GM12878 (cell line): Measurements from ENCODE around the gene ENGASE. TPM values are rescaled to one million over a fixed set of nuclear protein-coding genes. Genes with fewer than 3 reads are reported as not detected.

ENCODE experiments used
- ATAC-seq: fragments of 200-7000 bp; cut with Tn5 transposase; 3 replicates; pipeline ENCODE4 v1.9.1; 2020; ENCODE audit warnings: mild to moderate bottlenecking, moderate library complexity
- BruUV-seq: library from RNA; stranded (reverse); fragments of 400-500 nt; replicated peaks from 2 replicates; lab custom pipeline; 2021; lab: Mats Ljungman, UMichigan
- CTCF ChIA-PET: fragments of 300-600 bp; sonication (Branson Sonifier 250); formaldehyde crosslinking; extraction: SDS; loops from one replicate; lab custom pipeline; 2021; ENCODE audit warnings: inconsistent platforms; lab: Yijun Ruan, JAX
- POLR2A ChIA-PET: fragments of 350-600 bp; formaldehyde crosslinking; extraction: SDS; loops from one replicate; lab custom pipeline; 2021; ENCODE audit warnings: inconsistent platforms; lab: Charles Lee
- RAD21 ChIA-PET: fragments of 300-600 bp; sonication (Branson Sonifier 250); formaldehyde crosslinking; loops from one replicate; lab custom pipeline; 2023; ENCODE audit warnings: antibody characterized with exemption; ENCODE audit not compliant: unreplicated experiment; lab: Charles Lee
- SMC1A ChIA-PET: fragments of 300-600 bp; sonication (Branson Sonifier 250); formaldehyde crosslinking; loops from one replicate; lab custom pipeline; 2023; ENCODE audit not compliant: unreplicated experiment, uncharacterized antibody; lab: Charles Lee
- DNase-seq: peaks from one replicate; pipeline ENCODE4 v3.0.0-alpha.2; 2011; ENCODE audit warnings: low read depth, low spot score
- FAIRE-seq: peaks from 3 replicates; lab custom pipeline; 2011; peaks lifted over from hg19 to GRCh38; lab: Jason Lieb, UNC
- H2AFZ ChIP-seq: 2 replicates; pipeline ENCODE4 v1.6.0; 2011; ENCODE audit warnings: low read depth, low read length, control low read depth; ENCODE audit not compliant: control insufficient read depth
- H3K27ac ChIP-seq: 2 replicates; pipeline ENCODE4 v1.5.1; 2011; ENCODE audit warnings: control low read depth; ENCODE audit not compliant: control insufficient read depth, insufficient read depth
- H3K27me3 ChIP-seq, 2 experiments: replicated peaks in 1 of 2; 2 replicates each; pipeline versions ENCODE4 v1.6.0 to v1.6.1; 2011; ENCODE audit warnings: low read length in 1 of 2; ENCODE audit not compliant: control insufficient read depth in 2 of 2, insufficient read depth in 2 of 2
- H3K36me3 ChIP-seq, 2 experiments: 2 replicates each; pipeline ENCODE4 v1.5.1; 2011; ENCODE audit warnings: low read length in 1 of 2; ENCODE audit not compliant: control insufficient read depth in 2 of 2, insufficient read depth in 2 of 2
- H3K4me1 ChIP-seq: 2 replicates; pipeline ENCODE4 v1.6.1; 2011; ENCODE audit warnings: mild to moderate bottlenecking, low read length, moderate library complexity, mixed read lengths; ENCODE audit not compliant: control insufficient read depth, insufficient read depth
- H3K4me2 ChIP-seq: 2 replicates; pipeline ENCODE4 v1.6.0; 2011; ENCODE audit warnings: control low read depth; ENCODE audit not compliant: control insufficient read depth, insufficient read depth
- H3K4me3 ChIP-seq: fragments of 200-600 bp; sonication (generic); 2 replicates; pipeline ENCODE4 v1.5.1; 2016
- H3K79me2 ChIP-seq: 2 replicates; pipeline ENCODE4 v1.6.0; 2011; ENCODE audit warnings: low read length; ENCODE audit not compliant: control insufficient read depth, insufficient read depth
- H3K9ac ChIP-seq: 2 replicates; pipeline ENCODE4 v1.8.0; 2011; ENCODE audit warnings: low read length, control low read depth, mixed read lengths; ENCODE audit not compliant: control insufficient read depth, insufficient read depth
- H3K9me3 ChIP-seq: replicated peaks from 3 replicates; pipeline ENCODE4 v1.5.1; 2011; ENCODE audit warnings: mild to moderate bottlenecking, low read length; ENCODE audit not compliant: control insufficient read depth, insufficient read depth
- H4K20me1 ChIP-seq: 2 replicates; pipeline ENCODE4 v1.6.0; 2011; ENCODE audit not compliant: control insufficient read depth, insufficient read depth
- EED ChIP-seq: sonication (generic); IDR thresholded peaks from 2 replicates; pipeline ENCODE4 v1.6.1; 2016; ENCODE audit warnings: antibody characterized with exemption, low read depth
- GABPA ChIP-seq: IDR thresholded peaks from 2 replicates; pipeline ENCODE4 v1.6.1; 2014; ENCODE audit warnings: antibody characterized with exemption, low read depth, mild to moderate bottlenecking, inconsistent platforms
- HDGF ChIP-seq: fragments of 450-650 bp; IDR thresholded peaks from 2 replicates; pipeline ENCODE4 v1.6.1; 2016; ENCODE audit warnings: antibody characterized with exemption
- IRF3 ChIP-seq: fragments of 450-650 bp; IDR thresholded peaks from 2 replicates; pipeline ENCODE4 v1.6.1; 2014; ENCODE audit warnings: mild to moderate bottlenecking
- IRF5 ChIP-seq: fragments of 450-650 bp; IDR thresholded peaks from 2 replicates; pipeline ENCODE4 v1.6.1; 2017; ENCODE audit warnings: borderline replicate concordance
- NFYA ChIP-seq: IDR thresholded peaks from 2 replicates; pipeline ENCODE4 v1.6.1; 2011; ENCODE audit warnings: low read depth, mild to moderate bottlenecking, low read length, improper control_type of control experiment, borderline replicate concordance
- NRF1 ChIP-seq: conservative IDR thresholded peaks from 2 replicates; pipeline ENCODE4 v1.6.1; 2011; ENCODE audit warnings: mild to moderate bottlenecking, low read depth, low read length, improper control_type of control experiment
- PAX5 ChIP-seq: IDR thresholded peaks from 2 replicates; pipeline ENCODE4 v1.6.1; 2011; ENCODE audit warnings: low read depth, low read length, borderline replicate concordance
- RCOR1 ChIP-seq: conservative IDR thresholded peaks from 2 replicates; pipeline ENCODE4 v1.6.1; 2012; ENCODE audit warnings: low read depth, low read length, improper control_type of control experiment
- RELA ChIP-seq: fragments of 450-650 bp; IDR thresholded peaks from 2 replicates; pipeline ENCODE4 v1.8.0; 2014; ENCODE audit warnings: borderline replicate concordance; ENCODE audit not compliant: partially characterized antibody
- SIX5 ChIP-seq: IDR thresholded peaks from 2 replicates; pipeline ENCODE4 v1.6.1; 2011; ENCODE audit warnings: mild to moderate bottlenecking, low read depth, low read length, moderate library complexity; ENCODE audit not compliant: severe bottlenecking
- SMARCA5 ChIP-seq: fragments of 450-650 bp; IDR thresholded peaks from 2 replicates; pipeline ENCODE4 v1.6.1; 2017; ENCODE audit warnings: mild to moderate bottlenecking
- SREBF1 ChIP-seq: IDR thresholded peaks from 2 replicates; pipeline ENCODE4 v1.6.1; 2012; ENCODE audit warnings: mild to moderate bottlenecking, low read length
- ZNF217 ChIP-seq: fragments of 450-650 bp; IDR thresholded peaks from 2 replicates; pipeline ENCODE4 v1.6.1; 2017; ENCODE audit warnings: antibody characterized with exemption, mild to moderate bottlenecking
- WGBS: methylation state at CpG from one replicate; pipeline ENCODE4 v1.1.6; 2016; ENCODE audit warnings: low lambda C conversion rate; ENCODE audit not compliant: insufficient replicate concordance, insufficient coverage; ENCODE audit errors: missing lambda C conversion rate; 5-methylcytosine and 5-hydroxymethylcytosine counted together
- in situ Hi-C: fragments of 300-500 bp; cut with MboI; formaldehyde crosslinking; loops from 9 replicates; pipeline ENCODE4 v1.14.3; 2018; ENCODE audit warnings: mixed read lengths
- intact Hi-C: fragments of 100-400 bp; cut with micrococcal nuclease; formaldehyde crosslinking; loops from one replicate; pipeline ENCODE4 v1.14.2; 2022; ENCODE audit not compliant: unreplicated experiment
- polyA plus RNA-seq, 11 experiments: library from polyadenylated mRNA; depleted of rRNA in 4 of 11; unstranded in 6 of 11; stranded (reverse) in 5 of 11; fragments of >200 nt; fragmentation: Nextera tagmentation in 4 of 11; fragmentation: Illumina TruSeq in 1 of 11; extraction: Ambion mirVana in 4 of 11; extraction: Trizol in 1 of 11; gene quantifications; 1 replicate in 1 of 11; 2 replicates in 10 of 11; pipeline versions ENCODE4 v1.2.1 to v1.2.3, GENCODE V29; 2011 to 2016; ENCODE audit warnings: inconsistent platforms in 2 of 11, missing spikeins in 2 of 11, low read depth in 1 of 11
- total RNA-seq, 4 experiments: library from RNA; depleted of rRNA in 3 of 4; stranded (reverse); fragments of >200 nt in 3 of 4; fragmentation: Illumina TruSeq in 1 of 4; extraction: Trizol in 1 of 4; gene quantifications; 2 replicates each; pipeline versions ENCODE4 v1.2.1 to v1.2.3, GENCODE V29; 2013 to 2021
- TF ChIP-seq, protein P1 (sequence below): fragments of 450-650 bp; IDR thresholded peaks from 2 replicates; pipeline ENCODE4 v1.6.1; 2016; ENCODE audit warnings: mild to moderate bottlenecking

ENGASE gene
- total and polyA plus RNA-seq, 10 of the 15 experiments (the other 5 are each of a cell fraction or from before 2014, with no cell fraction given): 0.18 to 28.9 (median 10.5) TPM

- Histone ChIP-seq H3K4me2 (no peak overlapping the region), H4K20me1 (no peaks in the 10 kb centered on the region), H3K4me1 (peaks cover 10% of the 10 kb centered on the region), H3K27me3 (no peaks in the 10 kb centered on the region; a peak in 1 of 4 replicates), H3K9ac (no peak overlapping the region), H3K36me3 (no peaks in the 10 kb centered on the region), H3K4me3 (no peak overlapping the region), H2AFZ (no peak overlapping the region), H3K27ac (no peak overlapping the region), H3K79me2 (no peaks in the 10 kb centered on the region), H3K9me3 (no peaks in the 10 kb centered on the region)
- ATAC-seq: no peak
- POLR2A ChIA-PET: no interaction called here
- FAIRE-seq: no peak
- BruUV-seq: no TSS peak
- TF ChIP-seq IRF3: no peak
- TF ChIP-seq, protein P1, sequence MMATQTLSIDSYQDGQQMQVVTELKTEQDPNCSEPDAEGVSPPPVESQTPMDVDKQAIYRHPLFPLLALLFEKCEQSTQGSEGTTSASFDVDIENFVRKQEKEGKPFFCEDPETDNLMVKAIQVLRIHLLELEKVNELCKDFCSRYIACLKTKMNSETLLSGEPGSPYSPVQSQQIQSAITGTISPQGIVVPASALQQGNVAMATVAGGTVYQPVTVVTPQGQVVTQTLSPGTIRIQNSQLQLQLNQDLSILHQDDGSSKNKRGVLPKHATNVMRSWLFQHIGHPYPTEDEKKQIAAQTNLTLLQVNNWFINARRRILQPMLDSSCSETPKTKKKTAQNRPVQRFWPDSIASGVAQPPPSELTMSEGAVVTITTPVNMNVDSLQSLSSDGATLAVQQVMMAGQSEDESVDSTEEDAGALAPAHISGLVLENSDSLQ: 0 out of 2 replicates have a peak, but pooled peaks have one; percentile 20
- CTCF ChIA-PET: interaction anchor here (0.6 to 1.4 kb wide), 5 partner anchors 10 to 126 kb away, joined by 3 to 5 read pairs (median 3); no protein-coding TSS in a partner anchor
- RAD21 ChIA-PET: no interaction called here
- no peak for DNase-seq
- WGBS: 19% methylated on average over 8 of the region's 8 CpGs
- in situ Hi-C loops (no loop called here), intact Hi-C loops (no loop called here)
- SMC1A ChIA-PET: no interaction called here
Observed at GRCh38 chr17:79034931-79035485, 39.6 kb upstream of the ENGASE start.

- no peak for FAIRE-seq
- Histone ChIP-seq H3K36me3 (no peaks in the 10 kb centered on the region), H3K9ac (no peak overlapping the region), H4K20me1 (no peaks in the 10 kb centered on the region), H3K4me2 (no peak overlapping the region), H3K9me3 (no peaks in the 10 kb centered on the region), H3K79me2 (no peaks in the 10 kb centered on the region), H3K4me1 (peaks cover 10% of the 10 kb centered on the region), H3K4me3 (no peak overlapping the region), H2AFZ (no peak overlapping the region), H3K27ac (no peak overlapping the region), H3K27me3 (no peaks in the 10 kb centered on the region; a peak in 1 of 4 replicates)
- no TSS peak for BruUV-seq
- no peak for ATAC-seq
- WGBS: 49% methylated on average over 6 of the region's 6 CpGs
- intact Hi-C loops: no loop called here
- ChIA-PET RAD21 (no interaction called here), POLR2A (no interaction called here), SMC1A (no interaction called here), CTCF (interaction anchor here (1.4 to 2.3 kb wide), 2 partner anchors 10 to 22 kb away, joined by 5 to 16 read pairs; no protein-coding TSS in a partner anchor)
- DNase-seq: no peak
- in situ Hi-C loops: no loop called here
- TF ChIP-seq SIX5: no peak
- no peak for TF ChIP-seq EED
- TF ChIP-seq PAX5: no peak
- no peak for TF ChIP-seq RELA
- TF ChIP-seq RCOR1: no peak
- no peak for TF ChIP-seq GABPA
- no peak for TF ChIP-seq SMARCA5
- no peak for TF ChIP-seq HDGF
- TF ChIP-seq IRF5: no peak
- TF ChIP-seq NRF1: no peak
- TF ChIP-seq NFYA: no peak
- no peak for TF ChIP-seq SREBF1
- TF ChIP-seq ZNF217: no peak
Observed at GRCh38 chr17:79035686-79036085, 38.9 kb upstream of the ENGASE start.
